ENCODE measurements around the gene PDP2.

PDP2 gene

GRCh38 chr16:66902648-66903543 lies 22.6 kb downstream of the PDP2 start:
- Histone ChIP-seq H3K27ac (ENCODE audit: insufficient read depth, low read length, poor library complexity, severe bottlenecking) (no peak overlapping the region), H3K4me1 (ENCODE audit: control insufficient read depth, insufficient read depth, low read length, poor library complexity, severe bottlenecking) (no peaks in the 10 kb centered on the region), H3K27me3 (replicated peaks; ENCODE audit: control insufficient read depth, insufficient read depth, low read length, poor library complexity, severe bottlenecking) (no peaks in the 10 kb centered on the region), H3K36me3 (ENCODE audit: control insufficient read depth, insufficient read depth, low read length) (no peaks in the 10 kb centered on the region), H3K9me3 (ENCODE audit: control insufficient read depth, low read length) (no peaks in the 10 kb centered on the region), H3K4me3 (ENCODE audit: insufficient read depth, low read depth, low read length, poor library complexity, severe bottlenecking) (no peak overlapping the region)
- no peak for DNase-seq

- no peak for DNase-seq
- H3K27ac ChIP-seq (ENCODE audit: insufficient read depth, low read length, poor library complexity, severe bottlenecking), result no peak overlapping the region
- H3K4me1 ChIP-seq (ENCODE audit: control insufficient read depth, insufficient read depth, low read length, poor library complexity, severe bottlenecking), result no peaks in the 10 kb centered on the region
- no peaks in the 10 kb centered on the region for H3K9me3 ChIP-seq (ENCODE audit: control insufficient read depth, low read length)
- H3K4me3 ChIP-seq (ENCODE audit: insufficient read depth, low read depth, low read length, poor library complexity, severe bottlenecking), result no peak overlapping the region
- no peaks in the 10 kb centered on the region for H3K27me3 ChIP-seq (replicated peaks; ENCODE audit: control insufficient read depth, insufficient read depth, low read length, poor library complexity, severe bottlenecking)
- no peaks in the 10 kb centered on the region for H3K36me3 ChIP-seq (ENCODE audit: control insufficient read depth, insufficient read depth, low read length)
Measured at GRCh38 chr16:66903544-66904427, 23.5 kb downstream of the PDP2 start.

GRCh38 chr16:66904428-66904845 lies 24.1 kb downstream of the PDP2 start:
- no peaks in the 10 kb centered on the region for H3K4me1 ChIP-seq (ENCODE audit: control insufficient read depth, insufficient read depth, low read length, poor library complexity, severe bottlenecking)
- no peaks in the 10 kb centered on the region for H3K27me3 ChIP-seq (replicated peaks; ENCODE audit: control insufficient read depth, insufficient read depth, low read length, poor library complexity, severe bottlenecking)
- DNase-seq, result no peak
- H3K9me3 ChIP-seq (ENCODE audit: control insufficient read depth, low read length), result no peaks in the 10 kb centered on the region
- no peaks in the 10 kb centered on the region for H3K36me3 ChIP-seq (ENCODE audit: control insufficient read depth, insufficient read depth, low read length)
- H3K4me3 ChIP-seq (ENCODE audit: insufficient read depth, low read depth, low read length, poor library complexity, severe bottlenecking), result no peak overlapping the region
- no peak overlapping the region for H3K27ac ChIP-seq (ENCODE audit: insufficient read depth, low read length, poor library complexity, severe bottlenecking)

- H3K36me3 ChIP-seq (ENCODE audit: control insufficient read depth, insufficient read depth, low read length), result no peaks in the 10 kb centered on the region
- no peak for DNase-seq
- H3K4me3 ChIP-seq (ENCODE audit: insufficient read depth, low read depth, low read length, poor library complexity, severe bottlenecking), result no peak overlapping the region
- H3K4me1 ChIP-seq (ENCODE audit: control insufficient read depth, insufficient read depth, low read length, poor library complexity, severe bottlenecking), result no peaks in the 10 kb centered on the region
- H3K27ac ChIP-seq (ENCODE audit: insufficient read depth, low read length, poor library complexity, severe bottlenecking), result no peak overlapping the region
- H3K27me3 ChIP-seq (replicated peaks; ENCODE audit: control insufficient read depth, insufficient read depth, low read length, poor library complexity, severe bottlenecking), result no peaks in the 10 kb centered on the region
- H3K9me3 ChIP-seq (ENCODE audit: control insufficient read depth, low read length), result no peaks in the 10 kb centered on the region
Measured at GRCh38 chr16:66904846-66905632, 24.7 kb downstream of the PDP2 start.

GRCh38 chr16:66905633-66906539 lies 25.6 kb downstream of the PDP2 start:
- no peaks in the 10 kb centered on the region for H3K9me3 ChIP-seq (ENCODE audit: control insufficient read depth, low read length)
- no peaks in the 10 kb centered on the region for H3K36me3 ChIP-seq (ENCODE audit: control insufficient read depth, insufficient read depth, low read length)
- no peak overlapping the region for H3K27ac ChIP-seq (ENCODE audit: insufficient read depth, low read length, poor library complexity, severe bottlenecking)
- H3K4me3 ChIP-seq (ENCODE audit: insufficient read depth, low read depth, low read length, poor library complexity, severe bottlenecking), result no peak overlapping the region
- peak in 1 of 3 donors; percentile 6 for DNase-seq
- no peaks in the 10 kb centered on the region for H3K27me3 ChIP-seq (replicated peaks; ENCODE audit: control insufficient read depth, insufficient read depth, low read length, poor library complexity, severe bottlenecking)
- no peaks in the 10 kb centered on the region for H3K4me1 ChIP-seq (ENCODE audit: control insufficient read depth, insufficient read depth, low read length, poor library complexity, severe bottlenecking)

- H3K27me3 ChIP-seq (replicated peaks; ENCODE audit: control insufficient read depth, insufficient read depth, low read length, poor library complexity, severe bottlenecking), result no peaks in the 10 kb centered on the region
- H3K27ac ChIP-seq (ENCODE audit: insufficient read depth, low read length, poor library complexity, severe bottlenecking), result no peak overlapping the region
- no peaks in the 10 kb centered on the region for H3K36me3 ChIP-seq (ENCODE audit: control insufficient read depth, insufficient read depth, low read length)
- H3K4me3 ChIP-seq (ENCODE audit: insufficient read depth, low read depth, low read length, poor library complexity, severe bottlenecking), result no peak overlapping the region
- no peak for DNase-seq
- H3K4me1 ChIP-seq (ENCODE audit: control insufficient read depth, insufficient read depth, low read length, poor library complexity, severe bottlenecking), result no peaks in the 10 kb centered on the region
- no peaks in the 10 kb centered on the region for H3K9me3 ChIP-seq (ENCODE audit: control insufficient read depth, low read length)
Measured at GRCh38 chr16:66906916-66907836, 26.9 kb downstream of the PDP2 start.

- H3K36me3 ChIP-seq (ENCODE audit: control insufficient read depth, insufficient read depth, low read length), result no peaks in the 10 kb centered on the region
- no peak overlapping the region for H3K27ac ChIP-seq (ENCODE audit: insufficient read depth, low read length, poor library complexity, severe bottlenecking)
- H3K4me3 ChIP-seq (ENCODE audit: insufficient read depth, low read depth, low read length, poor library complexity, severe bottlenecking), result no peak overlapping the region
- DNase-seq, result no peak
- H3K9me3 ChIP-seq (ENCODE audit: control insufficient read depth, low read length), result no peaks in the 10 kb centered on the region
- H3K27me3 ChIP-seq (replicated peaks; ENCODE audit: control insufficient read depth, insufficient read depth, low read length, poor library complexity, severe bottlenecking), result no peaks in the 10 kb centered on the region
- H3K4me1 ChIP-seq (ENCODE audit: control insufficient read depth, insufficient read depth, low read length, poor library complexity, severe bottlenecking), result no peaks in the 10 kb centered on the region
Measured at GRCh38 chr16:66908116-66908515, 27.8 kb downstream of the PDP2 start.

- Histone ChIP-seq H3K27me3 (replicated peaks; ENCODE audit: control insufficient read depth, insufficient read depth, low read length, poor library complexity, severe bottlenecking) (no peaks in the 10 kb centered on the region), H3K27ac (ENCODE audit: insufficient read depth, low read length, poor library complexity, severe bottlenecking) (no peak overlapping the region), H3K36me3 (ENCODE audit: control insufficient read depth, insufficient read depth, low read length) (no peaks in the 10 kb centered on the region), H3K4me1 (ENCODE audit: control insufficient read depth, insufficient read depth, low read length, poor library complexity, severe bottlenecking) (no peaks in the 10 kb centered on the region), H3K9me3 (ENCODE audit: control insufficient read depth, low read length) (no peaks in the 10 kb centered on the region), H3K4me3 (ENCODE audit: insufficient read depth, low read depth, low read length, poor library complexity, severe bottlenecking) (no peak overlapping the region)
- no peak for DNase-seq
Measured at GRCh38 chr16:66908762-66909559, 28.6 kb downstream of the PDP2 start.
